Measurements from ENCODE around the gene SH2D6.

Gene SH2D6

GRCh38 chr2:85448461-85449213 lies 30.1 kb downstream of the SH2D6 start:
- no peaks in the 10 kb centered on the region for H3K27me3 Mint-ChIP-seq (ENCODE audit: low read depth, poor library complexity)
- no peak overlapping the region for H3K27ac Mint-ChIP-seq
- no peak for DNase-seq
- no peak overlapping the region for H3K4me3 Mint-ChIP-seq
- no peaks in the 10 kb centered on the region for H3K9me3 Mint-ChIP-seq
- no peaks in the 10 kb centered on the region for H3K36me3 Mint-ChIP-seq (ENCODE audit: low read depth)
- TF ChIP-seq CTCF (IDR thresholded peaks at IDR 0.05): no peak
- H3K4me1 Mint-ChIP-seq: peaks cover 26% of the 10 kb centered on the region

GRCh38 chr2:85449214-85449588 lies 30.7 kb downstream of the SH2D6 start:
- Mint-ChIP-seq H3K9me3 (no peaks in the 10 kb centered on the region), H3K27me3 (ENCODE audit: low read depth, poor library complexity) (no peaks in the 10 kb centered on the region), H3K4me1 (peaks cover 27% of the 10 kb centered on the region), H3K4me3 (no peak overlapping the region), H3K36me3 (ENCODE audit: low read depth) (no peaks in the 10 kb centered on the region), H3K27ac (no peak overlapping the region)
- no peak for TF ChIP-seq CTCF (IDR thresholded peaks at IDR 0.05)
- DNase-seq: no peak

GRCh38 chr2:85452237-85452636 lies 33.7 kb downstream of the SH2D6 start:
- H3K4me3 Mint-ChIP-seq: no peak overlapping the region
- H3K36me3 Mint-ChIP-seq (ENCODE audit: low read depth): no peaks in the 10 kb centered on the region
- TF ChIP-seq CTCF (IDR thresholded peaks at IDR 0.05): no peak
- H3K27ac Mint-ChIP-seq: peak overlapping the region; percentile 20
- H3K4me1 Mint-ChIP-seq: peaks cover 31% of the 10 kb centered on the region
- peaks cover 3% of the 10 kb centered on the region for H3K9me3 Mint-ChIP-seq
- H3K27me3 Mint-ChIP-seq (ENCODE audit: low read depth, poor library complexity): no peaks in the 10 kb centered on the region
- DNase-seq: no peak

GRCh38 chr2:85453571-85453970 lies 35.1 kb downstream of the SH2D6 start:
- no peaks in the 10 kb centered on the region for H3K36me3 Mint-ChIP-seq (ENCODE audit: low read depth)
- H3K4me1 Mint-ChIP-seq: peaks cover 37% of the 10 kb centered on the region
- no peaks in the 10 kb centered on the region for H3K27me3 Mint-ChIP-seq (ENCODE audit: low read depth, poor library complexity)
- peaks cover 3% of the 10 kb centered on the region for H3K9me3 Mint-ChIP-seq
- no peak for TF ChIP-seq CTCF (IDR thresholded peaks at IDR 0.05)
- H3K4me3 Mint-ChIP-seq: no peak overlapping the region
- DNase-seq: no peak
- H3K27ac Mint-ChIP-seq: peak overlapping the region; percentile 6

GRCh38 chr2:85455552-85456090 lies 37.1 kb downstream of the SH2D6 start:
- H3K4me3 Mint-ChIP-seq: no peak overlapping the region
- H3K4me1 Mint-ChIP-seq: peaks cover 37% of the 10 kb centered on the region
- no peaks in the 10 kb centered on the region for H3K36me3 Mint-ChIP-seq (ENCODE audit: low read depth)
- TF ChIP-seq CTCF (IDR thresholded peaks at IDR 0.05): no peak
- H3K9me3 Mint-ChIP-seq: peaks cover 3% of the 10 kb centered on the region
- no peak overlapping the region for H3K27ac Mint-ChIP-seq
- no peak for DNase-seq
- H3K27me3 Mint-ChIP-seq (ENCODE audit: low read depth, poor library complexity): peaks cover 2% of the 10 kb centered on the region

- H3K4me3 Mint-ChIP-seq: no peak overlapping the region
Measured at GRCh38 chr2:85457043-85457442, 38.5 kb downstream of the SH2D6 start.

More at GRCh38 chr2:85457043-85457442, 38.5 kb downstream of the SH2D6 start:
- no peak for DNase-seq
- TF ChIP-seq CTCF (IDR thresholded peaks at IDR 0.05): no peak
- H3K9me3 Mint-ChIP-seq: peaks cover 3% of the 10 kb centered on the region
- H3K27me3 Mint-ChIP-seq (ENCODE audit: low read depth, poor library complexity): peaks cover 2% of the 10 kb centered on the region
- H3K27ac Mint-ChIP-seq: no peak overlapping the region
- H3K4me1 Mint-ChIP-seq: peaks cover 37% of the 10 kb centered on the region
- no peaks in the 10 kb centered on the region for H3K36me3 Mint-ChIP-seq (ENCODE audit: low read depth)
